Astrocyte (in vitro differentiated cells and primary cell): Measurements from ENCODE around the gene AQR. TPM values are rescaled to one million over a fixed set of nuclear protein-coding genes. Genes with fewer than 3 reads are reported as not detected.
A peak's percentile ranks its signal among the peaks of the same experiment; 100 is the strongest.

Experiments
- DNase-seq: peaks from one replicate; pipeline ENCODE4 v3.0.0-alpha.2; 2010; ENCODE audit warnings: low read depth
- FAIRE-seq: peaks from 2 replicates; lab custom pipeline; 2011; peaks lifted over from hg19 to GRCh38; lab: Jason Lieb, UNC
- H2AFZ ChIP-seq: 2 replicates; pipeline ENCODE4 v1.6.0; 2012; ENCODE audit warnings: low read depth, low read length, inconsistent platforms
- H3K27ac ChIP-seq: 2 replicates; pipeline ENCODE4 v1.5.1; 2011; ENCODE audit warnings: low read depth, low read length, inconsistent platforms
- H3K27me3 ChIP-seq: 2 replicates; pipeline ENCODE4 v1.6.0; 2011; ENCODE audit warnings: low read length, inconsistent platforms; ENCODE audit not compliant: insufficient read depth
- H3K36me3 ChIP-seq: 2 replicates; pipeline ENCODE4 v1.5.1; 2011; ENCODE audit warnings: low read length, inconsistent platforms; ENCODE audit not compliant: insufficient read depth
- H3K4me1 ChIP-seq: 2 replicates; pipeline ENCODE4 v1.5.1; 2011; ENCODE audit warnings: low read length, inconsistent platforms; ENCODE audit not compliant: insufficient read depth
- H3K4me2 ChIP-seq: 2 replicates; pipeline ENCODE4 v1.6.0; 2012; ENCODE audit warnings: low read length, inconsistent platforms
- H3K4me3 ChIP-seq: 2 replicates; pipeline ENCODE4 v1.5.1; 2011; ENCODE audit warnings: low read depth, mild to moderate bottlenecking, low read length, inconsistent platforms; ENCODE audit not compliant: insufficient read depth
- H3K79me2 ChIP-seq: 2 replicates; pipeline ENCODE4 v1.6.0; 2012; ENCODE audit warnings: mild to moderate bottlenecking, low read length, inconsistent platforms; ENCODE audit not compliant: insufficient read depth
- H3K9ac ChIP-seq: 2 replicates; pipeline ENCODE4 v1.6.0; 2012; ENCODE audit warnings: mild to moderate bottlenecking, low read length, inconsistent platforms
- H3K9me3 ChIP-seq: 2 replicates; pipeline ENCODE4 v1.5.1; 2012; ENCODE audit warnings: low read depth, mild to moderate bottlenecking, low read length, inconsistent platforms; ENCODE audit not compliant: insufficient read depth
- H4K20me1 ChIP-seq: 2 replicates; pipeline ENCODE4 v1.6.0; 2012; ENCODE audit warnings: low read length, inconsistent platforms; ENCODE audit not compliant: insufficient read depth
- H3K27ac Mint-ChIP-seq: one replicate; pipeline ENCODE4 v1.8.0; 2021; ENCODE audit warnings: mild to moderate bottlenecking, mixed read lengths; ENCODE audit not compliant: unreplicated experiment
- H3K27me3 Mint-ChIP-seq: one replicate; pipeline ENCODE4 v1.8.0; 2021; ENCODE audit warnings: low read depth, mixed read lengths; ENCODE audit not compliant: unreplicated experiment
- H3K36me3 Mint-ChIP-seq: one replicate; pipeline ENCODE4 v1.8.0; 2021; ENCODE audit warnings: low read depth, mixed read lengths; ENCODE audit not compliant: unreplicated experiment
- H3K4me1 Mint-ChIP-seq: one replicate; pipeline ENCODE4 v1.8.0; 2021; ENCODE audit warnings: low read depth, mixed read lengths; ENCODE audit not compliant: unreplicated experiment
- H3K4me3 Mint-ChIP-seq: one replicate; pipeline ENCODE4 v1.8.0; 2021; ENCODE audit warnings: mild to moderate bottlenecking, moderate library complexity, mixed read lengths; ENCODE audit not compliant: unreplicated experiment
- H3K9me3 Mint-ChIP-seq: one replicate; pipeline ENCODE4 v1.8.0; 2021; ENCODE audit warnings: mild to moderate bottlenecking, mixed read lengths; ENCODE audit not compliant: unreplicated experiment
- EZH2 ChIP-seq: IDR thresholded peaks from 2 replicates; pipeline ENCODE4 v1.6.1; 2012; ENCODE audit warnings: mild to moderate bottlenecking, low read length, inconsistent platforms; ENCODE audit not compliant: insufficient read depth
- total RNA-seq: library from RNA; stranded (reverse); gene quantifications from 2 replicates; pipeline ENCODE4 v1.2.1, GENCODE V29; 2021
- TF ChIP-seq, protein P1 (sequence below): IDR thresholded peaks from 2 replicates; pipeline ENCODE4 v1.5.1; 2011; ENCODE audit warnings: low read depth, mild to moderate bottlenecking, inconsistent platforms, low read length, moderate library complexity; ENCODE audit not compliant: insufficient read depth

AQR gene
- total RNA-seq, 1 donor from 2014 or later, result 27.2 TPM

DNA sequence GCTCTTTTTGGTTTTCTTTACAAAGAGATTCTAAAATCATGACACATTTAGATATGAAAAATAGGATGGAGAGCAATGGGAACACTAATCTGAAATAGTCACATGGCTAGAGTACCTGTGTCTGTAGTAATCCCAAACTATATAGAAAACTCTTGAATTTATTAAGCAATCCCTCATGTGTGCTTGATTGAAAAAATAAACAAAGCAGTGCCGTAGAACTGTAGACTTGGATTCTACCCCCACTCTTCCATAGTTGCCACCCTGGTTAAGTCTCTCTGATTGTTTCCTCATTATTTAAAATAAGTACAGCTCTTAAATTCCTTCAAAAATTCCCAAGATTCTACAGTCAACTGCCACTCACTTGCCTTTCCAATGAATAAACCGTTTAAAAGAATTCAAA, 115.3 kb downstream of the AQR start:
- Histone ChIP-seq H3K9ac (no peak overlapping the region), H3K9me3 (no peaks in the 10 kb centered on the region), H2AFZ (no peak overlapping the region), H3K4me2 (no peak overlapping the region), H3K4me3 (no peak overlapping the region), H4K20me1 (peaks cover 4% of the 10 kb centered on the region), H3K79me2 (no peaks in the 10 kb centered on the region), H3K27ac (no peak overlapping the region), H3K36me3 (peaks cover 9% of the 10 kb centered on the region), H3K4me1 (peaks cover 11% of the 10 kb centered on the region), H3K27me3 (no peaks in the 10 kb centered on the region)
- Mint-ChIP-seq H3K36me3 (peaks cover 30% of the 10 kb centered on the region), H3K27ac (no peak overlapping the region), H3K9me3 (no peaks in the 10 kb centered on the region), H3K27me3 (no peaks in the 10 kb centered on the region), H3K4me3 (no peak overlapping the region), H3K4me1 (no peaks in the 10 kb centered on the region)
- TF ChIP-seq, protein P1, sequence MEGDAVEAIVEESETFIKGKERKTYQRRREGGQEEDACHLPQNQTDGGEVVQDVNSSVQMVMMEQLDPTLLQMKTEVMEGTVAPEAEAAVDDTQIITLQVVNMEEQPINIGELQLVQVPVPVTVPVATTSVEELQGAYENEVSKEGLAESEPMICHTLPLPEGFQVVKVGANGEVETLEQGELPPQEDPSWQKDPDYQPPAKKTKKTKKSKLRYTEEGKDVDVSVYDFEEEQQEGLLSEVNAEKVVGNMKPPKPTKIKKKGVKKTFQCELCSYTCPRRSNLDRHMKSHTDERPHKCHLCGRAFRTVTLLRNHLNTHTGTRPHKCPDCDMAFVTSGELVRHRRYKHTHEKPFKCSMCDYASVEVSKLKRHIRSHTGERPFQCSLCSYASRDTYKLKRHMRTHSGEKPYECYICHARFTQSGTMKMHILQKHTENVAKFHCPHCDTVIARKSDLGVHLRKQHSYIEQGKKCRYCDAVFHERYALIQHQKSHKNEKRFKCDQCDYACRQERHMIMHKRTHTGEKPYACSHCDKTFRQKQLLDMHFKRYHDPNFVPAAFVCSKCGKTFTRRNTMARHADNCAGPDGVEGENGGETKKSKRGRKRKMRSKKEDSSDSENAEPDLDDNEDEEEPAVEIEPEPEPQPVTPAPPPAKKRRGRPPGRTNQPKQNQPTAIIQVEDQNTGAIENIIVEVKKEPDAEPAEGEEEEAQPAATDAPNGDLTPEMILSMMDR, result no peak
- no peak for TF ChIP-seq EZH2
- FAIRE-seq (no peak), DNase-seq (no peak)

DNA sequence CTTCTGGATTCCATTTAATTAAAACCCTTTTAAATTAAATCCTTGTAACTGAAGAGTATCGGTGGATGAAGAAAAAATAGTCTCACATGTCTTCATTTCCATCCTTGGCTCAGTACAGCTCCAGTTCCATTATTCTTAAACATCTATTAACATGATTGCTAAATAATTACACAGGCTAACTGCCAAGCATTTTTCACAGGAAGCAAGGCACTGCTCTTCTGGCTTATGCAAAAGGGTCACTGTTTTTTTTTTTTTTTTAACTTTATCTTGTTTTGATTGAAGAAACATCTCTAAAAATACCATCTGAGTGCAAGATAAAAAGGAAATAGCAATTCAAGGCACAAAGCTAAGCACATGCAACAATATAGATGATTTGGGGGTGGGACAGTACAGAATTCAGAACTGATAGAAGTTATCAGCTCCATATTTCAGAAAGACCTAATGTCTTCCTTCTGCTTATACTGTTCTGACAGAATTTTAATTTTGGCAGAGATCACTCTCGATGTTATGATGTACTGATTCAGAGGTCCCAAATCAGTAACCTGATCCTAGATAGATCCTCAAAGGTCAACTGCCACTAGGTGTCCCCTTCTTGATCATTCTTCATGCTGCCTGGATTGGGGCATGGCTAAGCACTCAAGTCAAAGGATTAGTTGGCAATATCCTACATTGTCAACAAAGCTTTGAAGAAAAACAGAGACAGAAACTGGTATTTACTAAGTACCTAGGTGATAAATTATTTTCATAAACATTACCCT, 116.4 kb downstream of the AQR start:
- DNase-seq (peak; percentile 30), FAIRE-seq (peak; percentile 29)
- no peak overlapping the region for H3K4me3 Mint-ChIP-seq
- no peaks in the 10 kb centered on the region for H3K9me3 Mint-ChIP-seq
- H3K79me2 ChIP-seq, result no peaks in the 10 kb centered on the region
- H3K27ac Mint-ChIP-seq, result no peak overlapping the region
- no peak overlapping the region for H3K4me2 ChIP-seq
- no peak overlapping the region for H3K27ac ChIP-seq
- no peaks in the 10 kb centered on the region for H3K4me1 Mint-ChIP-seq
- H3K27me3 Mint-ChIP-seq, result no peaks in the 10 kb centered on the region
- peaks cover 11% of the 10 kb centered on the region for H3K4me1 ChIP-seq
- TF ChIP-seq, protein P1, result no peak
- no peak for TF ChIP-seq EZH2
- no peaks in the 10 kb centered on the region for H3K27me3 ChIP-seq
- H3K36me3 ChIP-seq, result peaks cover 9% of the 10 kb centered on the region
- peaks cover 28% of the 10 kb centered on the region for H3K36me3 Mint-ChIP-seq
- H3K9me3 ChIP-seq, result no peaks in the 10 kb centered on the region
- no peak overlapping the region for H2AFZ ChIP-seq
- peaks cover 4% of the 10 kb centered on the region for H4K20me1 ChIP-seq
- no peak overlapping the region for H3K4me3 ChIP-seq
- no peak overlapping the region for H3K9ac ChIP-seq

DNA sequence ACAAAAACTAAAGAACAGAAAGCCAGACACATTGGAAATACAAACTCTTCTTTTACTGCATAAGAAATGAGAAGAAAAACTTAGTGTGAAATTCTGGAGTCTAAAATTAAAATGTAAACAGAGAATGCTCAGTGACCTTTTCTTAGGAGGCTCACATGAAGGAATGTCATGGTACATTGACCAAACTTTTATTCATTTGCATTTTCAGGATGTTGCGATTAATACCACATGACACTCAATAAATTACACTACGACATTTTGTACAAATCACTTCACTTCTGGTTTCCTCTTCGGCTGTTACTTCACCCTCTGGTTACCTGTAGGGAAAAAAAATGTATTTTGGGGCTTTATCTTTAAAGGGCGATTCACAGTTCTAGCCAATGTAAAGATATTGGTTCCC, 117.8 kb downstream of the AQR start:
- no peak for FAIRE-seq
- H3K4me3 Mint-ChIP-seq, result no peak overlapping the region
- H3K27me3 Mint-ChIP-seq, result no peaks in the 10 kb centered on the region

More for the DNA sequence above, 117.8 kb downstream of the AQR start:
- Histone ChIP-seq H2AFZ (no peak overlapping the region), H3K9me3 (no peaks in the 10 kb centered on the region), H3K27me3 (no peaks in the 10 kb centered on the region), H3K4me1 (peaks cover 11% of the 10 kb centered on the region), H3K4me2 (no peak overlapping the region), H4K20me1 (peaks cover 4% of the 10 kb centered on the region), H3K4me3 (no peak overlapping the region), H3K36me3 (peaks cover 9% of the 10 kb centered on the region), H3K9ac (no peak overlapping the region), H3K79me2 (no peaks in the 10 kb centered on the region), H3K27ac (no peak overlapping the region)
- DNase-seq, result no peak
- Mint-ChIP-seq H3K27ac (no peak overlapping the region), H3K4me1 (no peaks in the 10 kb centered on the region), H3K36me3 (peaks cover 21% of the 10 kb centered on the region), H3K9me3 (no peaks in the 10 kb centered on the region)
- TF ChIP-seq, protein P1, result no peak
- no peak for TF ChIP-seq EZH2
